HL-60 (cell line): ENCODE data around the gene RSPH6A.

Experiments used
- DNase-seq, 2 experiments: peaks; one replicate each; pipeline ENCODE4 v3.0.0-alpha.2; 2010 to 2020; ENCODE audit warnings: low read depth in 1 of 2, low spot score in 1 of 2
- H3K27ac ChIP-seq: fragments of 250-450 bp; sonication (Bioruptor Pico); replicated peaks from 2 replicates; pipeline ENCODE4 v1.5.1; 2020; ENCODE audit warnings: mild to moderate bottlenecking, moderate library complexity
- H3K27me3 ChIP-seq: fragments of 250-450 bp; sonication (Bioruptor Pico); 2 replicates; pipeline ENCODE4 v1.5.1; 2021; ENCODE audit warnings: mild to moderate bottlenecking, moderate library complexity; ENCODE audit not compliant: insufficient read depth, poor library complexity, severe bottlenecking
- H3K4me3 ChIP-seq: replicated peaks from 2 replicates; pipeline ENCODE4 v1.5.1; 2011; ENCODE audit warnings: mild to moderate bottlenecking, control low read depth, low read length; ENCODE audit not compliant: insufficient read depth
- CTCF ChIP-seq: IDR thresholded peaks from one replicate; pipeline ENCODE4 v1.5.1; 2011; ENCODE audit warnings: low read length, control low read depth, inconsistent platforms; ENCODE audit not compliant: insufficient read depth
- GABPA ChIP-seq: IDR thresholded peaks from 2 replicates; pipeline ENCODE4 v1.6.1; 2012; ENCODE audit warnings: low read depth
- POLR2AphosphoS5 ChIP-seq: IDR thresholded peaks from 2 replicates; pipeline ENCODE4 v1.6.1; 2012; ENCODE audit warnings: low read depth
- REST ChIP-seq: IDR thresholded peaks from 2 replicates; pipeline ENCODE4 v1.6.1; 2012; ENCODE audit warnings: low read depth; ENCODE audit not compliant: insufficient replicate concordance
- SPI1 ChIP-seq: IDR thresholded peaks from 2 replicates; pipeline ENCODE4 v1.6.1; 2012; ENCODE audit warnings: low read depth, mild to moderate bottlenecking, borderline replicate concordance

Gene RSPH6A

GRCh38 chr19:45784096-45784495 is 31.0 kb downstream of the RSPH6A start:
- TF ChIP-seq GABPA: no peak
- no peak for TF ChIP-seq CTCF
- TF ChIP-seq REST: no peak
- no peak for TF ChIP-seq POLR2AphosphoS5
- no peak for TF ChIP-seq SPI1
- no peak overlapping the region for H3K27ac ChIP-seq
- H3K27me3 ChIP-seq: peaks cover 83% of the 10 kb centered on the region
- DNase-seq: no peak
- H3K4me3 ChIP-seq: no peak overlapping the region

- TF ChIP-seq POLR2AphosphoS5: no peak
- no peak for TF ChIP-seq CTCF
- TF ChIP-seq SPI1: no peak
- no peak for TF ChIP-seq GABPA
- Histone ChIP-seq H3K27me3 (peaks cover 78% of the 10 kb centered on the region), H3K4me3 (no peak overlapping the region), H3K27ac (no peak overlapping the region)
- DNase-seq: no peak
These were observed 32.0 kb downstream of the RSPH6A start for GRCh38 chr19:45782820-45783785.

GRCh38 chr19:45782162-45782691 is 32.9 kb downstream of the RSPH6A start, which contains the start of gene DMPK:
DMPK (minus strand) TSS chr19:45782490; CDS start chr19:45782352, 138 bp downstream.
- H3K4me3 ChIP-seq: no peak within 1 kb of the TSS
- no peak within 1 kb of the TSS for H3K27ac ChIP-seq
- peaks cover 74% of the 10 kb centered on the region for H3K27me3 ChIP-seq
- DNase-seq: no peak
- TF ChIP-seq CTCF (no peak), SPI1 (no peak), POLR2AphosphoS5 (no peak), REST (no peak), GABPA (no peak)
